HG03571 (cell line): ENCODE measurements around the gene RPRM.
"Not testable (repeated sequence)": the region's sequence is repeated elsewhere in the genome, so short reads cannot be mapped to it uniquely, and the experiment has no call there.

ENCODE experiments used
- ATAC-seq: cut with Tn5 transposase; IDR thresholded peaks from one replicate; pipeline ENCODE4 v1.9.1; 2021; ENCODE audit not compliant: unreplicated experiment

The RPRM gene

DNA sequence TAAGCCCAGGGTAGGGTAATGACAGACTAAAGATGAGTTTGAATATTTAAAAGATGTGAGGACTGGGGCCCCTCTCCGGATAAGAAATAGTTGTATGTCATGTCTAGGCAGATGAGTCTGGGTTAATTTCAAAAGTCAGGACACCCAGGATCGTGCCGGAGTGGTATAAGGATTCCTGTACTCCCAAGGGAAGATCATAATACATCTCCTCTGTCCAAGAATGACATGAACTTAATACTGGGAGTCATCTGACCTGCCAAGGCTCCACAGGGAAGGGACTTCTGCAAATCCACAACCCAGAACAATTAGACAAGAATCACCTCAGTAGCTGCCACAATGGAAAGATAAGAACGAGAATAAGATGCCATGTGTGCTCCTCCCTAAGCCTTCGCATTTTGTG lies 17.1 kb downstream of the RPRM start:
- no peak for ATAC-seq

DNA sequence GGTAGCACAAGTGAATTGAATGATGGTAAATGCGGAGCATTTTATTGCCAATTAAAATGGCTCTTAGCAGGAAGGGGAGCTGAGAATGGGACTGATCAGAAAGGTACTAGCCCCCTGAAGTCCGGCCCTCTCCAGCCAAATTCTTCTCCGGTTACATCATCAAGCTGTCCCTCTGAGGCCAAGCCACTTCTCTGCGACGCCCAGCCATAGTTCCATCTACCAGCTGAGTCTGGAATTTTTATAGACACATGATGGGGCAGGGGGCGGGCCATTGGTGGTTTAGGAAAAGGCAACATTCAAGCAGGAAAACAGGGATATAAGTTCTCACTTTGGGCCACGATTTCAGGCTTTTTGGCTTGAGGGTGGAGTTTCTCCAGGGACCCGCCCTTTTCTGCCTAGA lies 22.7 kb downstream of the RPRM start:
- no peak for ATAC-seq

GRCh38 chr2:153455403-153455802 lies 23.2 kb downstream of the RPRM start:
- ATAC-seq, result no peak

DNA sequence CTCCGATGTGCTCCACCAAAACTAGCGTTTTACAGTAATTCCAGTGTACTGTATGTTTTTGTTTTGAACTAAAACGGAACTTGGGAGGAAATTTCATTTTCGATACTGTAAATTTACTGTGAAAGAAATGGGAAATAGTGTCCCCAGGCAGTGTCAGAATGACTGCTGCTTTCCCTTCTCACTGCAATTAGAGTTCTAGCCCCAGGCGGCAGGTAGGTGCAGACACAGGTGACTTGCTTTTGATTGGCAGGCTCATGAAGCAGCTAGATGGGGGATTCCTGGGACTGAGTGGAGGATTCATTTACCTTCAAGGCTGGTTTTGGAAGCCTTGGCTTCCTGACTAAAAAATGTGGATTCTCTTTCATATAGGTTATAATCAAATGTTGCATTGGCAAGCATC lies 27.0 kb downstream of the RPRM start:
- no peak for ATAC-seq

DNA sequence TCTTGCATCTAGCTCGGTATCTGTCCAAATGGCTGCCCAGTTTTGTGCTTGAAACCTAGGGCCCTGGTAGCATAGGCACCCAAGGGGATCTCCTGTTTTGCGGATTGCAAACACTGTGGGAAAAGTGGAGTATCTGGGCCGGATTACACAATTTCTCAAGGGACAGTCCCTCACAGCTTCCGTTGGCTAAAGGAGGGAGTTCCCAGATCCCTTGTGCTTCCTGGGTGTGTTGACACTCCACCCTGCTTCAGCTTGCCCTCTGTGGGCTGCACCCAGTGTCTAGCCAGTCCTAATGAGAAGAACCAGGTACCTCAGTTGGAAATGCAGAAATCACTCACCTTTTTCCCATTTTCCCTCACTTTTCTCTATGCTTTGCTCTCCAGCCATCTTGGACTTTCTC lies 35.5 kb downstream of the RPRM start:
- ATAC-seq, result no peak

DNA sequence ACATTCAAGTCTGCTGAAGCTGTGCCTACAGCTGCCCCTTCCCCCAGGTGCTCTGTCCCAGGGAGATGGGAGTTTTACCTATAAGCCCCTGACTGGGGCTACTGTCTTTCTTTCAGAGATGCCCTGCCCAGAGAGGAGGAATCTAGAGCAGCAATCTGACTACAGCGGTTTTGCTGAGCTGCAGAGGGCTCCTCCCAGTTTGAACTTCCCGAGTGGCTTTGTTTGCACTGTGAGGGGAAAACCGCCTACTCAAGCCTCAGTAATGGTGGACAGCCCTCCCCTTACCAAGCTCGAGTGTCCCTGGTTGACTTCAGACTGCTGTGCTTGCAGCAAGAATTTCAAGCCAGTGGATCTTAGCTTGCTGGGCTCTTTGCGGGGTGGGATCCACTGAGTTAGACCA lies 35.9 kb downstream of the RPRM start:
- not testable (repeated sequence) for ATAC-seq

DNA sequence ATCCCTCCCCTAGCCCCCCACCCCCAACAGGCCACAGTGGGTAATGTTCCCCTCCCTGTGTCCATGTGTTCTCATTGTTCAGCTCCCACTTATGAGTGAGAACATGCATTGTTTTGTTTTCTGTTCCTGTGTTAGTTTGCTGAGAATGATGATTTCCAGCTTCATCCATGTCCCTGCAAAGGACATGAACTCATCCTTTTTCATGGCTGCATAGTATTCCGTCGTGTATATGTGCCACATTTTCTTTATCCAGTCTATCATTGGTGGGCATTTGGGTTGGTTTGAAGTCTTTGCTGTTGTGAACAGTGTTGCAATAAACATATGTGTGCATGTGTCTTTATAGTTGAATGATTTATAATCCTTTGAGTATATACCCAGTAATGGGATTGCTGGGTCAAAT lies 38.5 kb downstream of the RPRM start:
- ATAC-seq, result not testable (repeated sequence)

DNA sequence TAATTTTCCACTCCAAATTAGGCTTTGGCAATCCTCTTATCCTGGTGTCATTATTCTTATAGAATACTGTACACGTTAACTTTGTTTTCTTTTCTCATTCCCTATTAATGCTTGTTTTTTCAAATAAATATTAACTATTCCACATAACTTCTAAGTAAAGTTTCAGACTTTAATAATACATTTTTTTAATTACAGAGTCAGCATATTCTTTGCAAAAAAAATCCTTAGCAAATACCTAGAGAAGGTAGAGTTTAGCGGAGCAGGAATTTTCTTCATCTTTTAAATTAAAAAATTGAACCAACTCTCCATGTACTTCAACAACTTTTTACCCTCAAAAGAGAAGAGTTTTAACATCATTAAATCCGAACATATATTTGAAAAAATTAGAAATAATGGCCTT lies 45.2 kb downstream of the RPRM start:
- no peak for ATAC-seq

DNA sequence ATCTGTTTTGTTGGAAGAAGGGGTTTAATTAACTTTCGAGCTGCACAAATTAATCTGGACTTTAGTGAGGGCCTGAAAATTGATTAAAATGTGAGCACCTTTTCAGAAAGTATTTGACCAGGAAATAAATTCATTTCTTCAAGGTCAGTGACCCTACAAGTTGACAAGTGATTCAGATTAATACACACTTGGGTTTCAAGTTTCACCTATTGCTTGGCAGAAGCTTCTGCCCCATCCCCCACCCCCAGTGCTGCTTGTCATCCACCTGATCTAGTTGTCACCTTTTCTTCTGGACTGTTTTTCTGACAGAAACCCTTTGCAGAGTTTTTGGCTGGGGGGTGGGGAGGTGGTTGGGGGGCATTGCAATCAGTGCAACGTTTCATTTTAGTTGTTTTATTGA lies 46.2 kb downstream of the RPRM start:
- no peak for ATAC-seq

- ATAC-seq, result no peak
These were observed 47.4 kb downstream of the RPRM start for GRCh38 chr2:153431114-153431513.
